K562 (cell line): ENCODE data around the gene PRKCE. TPM values are rescaled to one million over a fixed set of nuclear protein-coding genes. Genes with fewer than 3 reads are reported as not detected.

Experiments
- CBX1 ChIP-seq: sonication (generic); IDR thresholded peaks from 2 replicates; pipeline ENCODE4 v1.6.1; 2016; ENCODE audit warnings: antibody characterized with exemption, low read depth, mild to moderate bottlenecking
- HNRNPH1 ChIP-seq: fragments of 200-400 bp; formaldehyde crosslinking; optimal IDR thresholded peaks from 2 replicates; pipeline ENCODE3; 2017; ENCODE audit warnings: low read depth, mild to moderate bottlenecking, low read length, moderate library complexity
- JUNB ChIP-seq: fragments of 450-650 bp; formaldehyde crosslinking; conservative IDR thresholded peaks from 2 replicates; pipeline ENCODE4 v1.4.0; 2020; ENCODE audit warnings: mild to moderate bottlenecking
- LARP7 ChIP-seq: fragments of 450-650 bp; IDR thresholded peaks from 2 replicates; pipeline ENCODE4 v1.6.1; 2016
- NONO ChIP-seq, 2 experiments: fragments of 200-400 bp in 1 of 2; fragments of 450-650 bp in 1 of 2; formaldehyde crosslinking in 1 of 2; IDR thresholded peaks; 2 replicates each; pipeline ENCODE4 v1.6.1; 2017; ENCODE audit warnings: low read depth in 2 of 2, mild to moderate bottlenecking in 2 of 2, moderate library complexity in 2 of 2, low read length in 1 of 2
- NRF1 ChIP-seq, 2 experiments: fragments of 450-650 bp; IDR thresholded peaks in 1 of 2; conservative IDR thresholded peaks in 1 of 2; 2 replicates each; pipeline ENCODE4 v1.6.1; 2014; ENCODE audit warnings: mild to moderate bottlenecking in 2 of 2
- RAD21 ChIP-seq, 2 experiments: fragments of 250-450 bp in 1 of 2; fragments of 450-650 bp in 1 of 2; sonication (Bioruptor Pico) in 1 of 2; formaldehyde crosslinking in 1 of 2; IDR thresholded peaks in 1 of 2; conservative IDR thresholded peaks in 1 of 2; 2 replicates each; pipeline versions ENCODE4 v1.4.0 to v1.8.0; 2020 to 2022; ENCODE audit warnings: mild to moderate bottlenecking in 2 of 2, moderate library complexity in 1 of 2
- SAFB ChIP-seq: fragments of 200-400 bp; formaldehyde crosslinking; IDR thresholded peaks from 2 replicates; pipeline ENCODE4 v1.6.1; 2017; ENCODE audit warnings: low read depth, low read length, borderline replicate concordance
- ZBTB7A ChIP-seq: IDR thresholded peaks from 2 replicates; pipeline ENCODE4 v1.6.1; 2011; ENCODE audit warnings: low read depth, mild to moderate bottlenecking, low read length, moderate library complexity, borderline replicate concordance; ENCODE audit not compliant: control insufficient read depth
- ZFP36 ChIP-seq: fragments of 150-350 bp; IDR thresholded peaks from 2 replicates; pipeline ENCODE4 v1.6.1; 2018; ENCODE audit warnings: low read length, low read depth; ENCODE audit not compliant: partially characterized antibody
- ZNF197 ChIP-seq: fragments of 200-800 bp; sonication (Bioruptor generic); IDR thresholded peaks from 2 replicates; pipeline ENCODE4 v1.6.1; 2016; ENCODE audit warnings: low read depth, missing genetic modification characterization, missing compliant biosample characterization
- polyA plus RNA-seq, 8 experiments: library from polyadenylated mRNA; depleted of rRNA in 4 of 8; stranded (reverse) in 5 of 8; unstranded in 3 of 8; fragments of >200 nt; fragmentation: Nextera tagmentation in 2 of 8; fragmentation: Illumina TruSeq in 1 of 8; extraction: Ambion mirVana in 2 of 8; extraction: Trizol in 1 of 8; gene quantifications; 2 replicates each; pipeline versions ENCODE4 v1.2.1 to v1.2.3, GENCODE V29; 2011 to 2014; ENCODE audit warnings: inconsistent platforms in 1 of 8, missing spikeins in 1 of 8
- total RNA-seq, 7 experiments: library from RNA; depleted of rRNA in 6 of 7; stranded (reverse); fragments of >200 nt in 6 of 7; fragmentation: Illumina TruSeq in 2 of 7; extraction: Trizol in 2 of 7; gene quantifications; 2 replicates each; pipeline versions ENCODE4 v1.2.1 to v1.2.3, GENCODE V29; 2011 to 2021; ENCODE audit warnings: low replicate concordance in 1 of 7
- TF ChIP-seq, protein P1 (sequence below): fragments of 450-650 bp; IDR thresholded peaks from 2 replicates; pipeline ENCODE4 v1.6.1; 2016; ENCODE audit warnings: borderline replicate concordance
- TF ChIP-seq, protein P2 (sequence below): fragments of 450-650 bp; conservative IDR thresholded peaks from 2 replicates; pipeline ENCODE4 v1.6.1; 2016; ENCODE audit warnings: missing genetic modification characterization, low read depth, mild to moderate bottlenecking, missing compliant biosample characterization, moderate library complexity
- TF ChIP-seq, protein P3 (sequence below), 3 experiments: fragments of 200-800 bp in 1 of 3; sonication (Bioruptor generic) in 1 of 3; sonication (generic) in 1 of 3; formaldehyde crosslinking in 1 of 3; IDR thresholded peaks; 2 replicates each; pipeline versions ENCODE4 v1.6.1 to v1.8.0; 2016 to 2022; ENCODE audit warnings: mild to moderate bottlenecking in 2 of 3, missing compliant biosample characterization in 2 of 3, missing genetic modification characterization in 2 of 3, missing genetic modification reagents in 1 of 3
- TF ChIP-seq, protein P4 (sequence below): fragments of 450-650 bp; IDR thresholded peaks from 2 replicates; pipeline ENCODE4 v1.6.1; 2016; ENCODE audit warnings: antibody characterized with exemption
- TF ChIP-seq, protein P5 (sequence below): fragments of 450-650 bp; formaldehyde crosslinking; IDR thresholded peaks from 2 replicates; pipeline ENCODE4 v1.4.0; 2022; ENCODE audit warnings: missing genetic modification characterization

Gene PRKCE
- total and polyA plus RNA-seq, 9 of the 15 experiments (the other 6 are each of a cell fraction or from before 2014, with no cell fraction given), result 0.06 to 1.0 (median 0.22) TPM; not detected in 1

DNA sequence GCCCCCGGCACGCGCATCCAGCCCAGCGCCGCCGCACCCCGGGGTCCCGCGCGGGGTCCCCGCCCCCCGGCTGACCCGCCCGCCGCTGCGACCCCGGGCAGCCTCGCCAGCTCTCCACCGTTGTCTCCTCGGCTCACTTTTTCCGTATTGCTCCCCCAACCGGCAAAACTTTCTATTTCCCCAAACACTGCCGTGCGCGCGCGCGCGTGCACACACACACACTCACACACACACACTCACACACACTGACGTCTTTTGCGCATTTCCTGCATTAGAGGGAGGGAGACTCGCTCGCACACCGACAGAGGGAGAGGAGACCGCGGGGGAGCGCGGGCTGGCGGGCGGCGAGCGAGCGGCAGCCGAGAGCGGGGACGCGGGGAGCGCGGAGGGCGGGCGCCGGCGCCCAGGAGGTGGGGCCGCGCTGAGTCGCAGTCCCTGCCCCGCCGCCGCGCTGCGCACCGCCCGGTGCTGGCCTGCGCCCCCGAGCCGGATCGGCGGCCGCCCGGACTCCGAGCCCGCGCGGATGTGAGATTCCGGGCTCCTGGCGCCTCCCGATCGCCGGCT lies 542 bp upstream of the PRKCE start (continued):
- TF ChIP-seq ZFP36 (peak; percentile 3), LARP7 (peak; percentile 42; the same call in 1 of the 2 replicates), ZNF197 (peak; percentile 83; the same call in 1 of the 2 replicates), SAFB (no peak), NONO (IDR thresholded peaks at IDR 0.05; ENCODE audit: low read depth in 2 of 2, low read length in 1 of 2) (peak in 1 of 2 experiments; percentile 74; a peak in 2 of 4 replicates), RAD21 (CRISPR knock-in tag; conservative IDR thresholded peaks at IDR 0.05 in 1 of 2, IDR thresholded peaks at IDR 0.05 in 1 of 2) (peak; percentile 41 to 45; a peak in 3 of 4 replicates), HNRNPH1 (no peak), NRF1 (conservative IDR thresholded peaks at IDR 0.05 in 1 of 2, IDR thresholded peaks at IDR 0.05 in 1 of 2) (peak; percentile 84 to 87), ZBTB7A (peak; percentile 76; the same call in 1 of the 2 replicates), CBX1 (0 out of 2 replicates have a peak, but pooled peaks have one; percentile 28), JUNB (CRISPR knock-in tag) (no peak)
- TF ChIP-seq, protein P1, sequence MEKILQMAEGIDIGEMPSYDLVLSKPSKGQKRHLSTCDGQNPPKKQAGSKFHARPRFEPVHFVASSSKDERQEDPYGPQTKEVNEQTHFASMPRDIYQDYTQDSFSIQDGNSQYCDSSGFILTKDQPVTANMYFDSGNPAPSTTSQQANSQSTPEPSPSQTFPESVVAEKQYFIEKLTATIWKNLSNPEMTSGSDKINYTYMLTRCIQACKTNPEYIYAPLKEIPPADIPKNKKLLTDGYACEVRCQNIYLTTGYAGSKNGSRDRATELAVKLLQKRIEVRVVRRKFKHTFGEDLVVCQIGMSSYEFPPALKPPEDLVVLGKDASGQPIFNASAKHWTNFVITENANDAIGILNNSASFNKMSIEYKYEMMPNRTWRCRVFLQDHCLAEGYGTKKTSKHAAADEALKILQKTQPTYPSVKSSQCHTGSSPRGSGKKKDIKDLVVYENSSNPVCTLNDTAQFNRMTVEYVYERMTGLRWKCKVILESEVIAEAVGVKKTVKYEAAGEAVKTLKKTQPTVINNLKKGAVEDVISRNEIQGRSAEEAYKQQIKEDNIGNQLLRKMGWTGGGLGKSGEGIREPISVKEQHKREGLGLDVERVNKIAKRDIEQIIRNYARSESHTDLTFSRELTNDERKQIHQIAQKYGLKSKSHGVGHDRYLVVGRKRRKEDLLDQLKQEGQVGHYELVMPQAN, result peak; percentile 34; the same call in 1 of the 2 replicates
- TF ChIP-seq, protein P2, sequence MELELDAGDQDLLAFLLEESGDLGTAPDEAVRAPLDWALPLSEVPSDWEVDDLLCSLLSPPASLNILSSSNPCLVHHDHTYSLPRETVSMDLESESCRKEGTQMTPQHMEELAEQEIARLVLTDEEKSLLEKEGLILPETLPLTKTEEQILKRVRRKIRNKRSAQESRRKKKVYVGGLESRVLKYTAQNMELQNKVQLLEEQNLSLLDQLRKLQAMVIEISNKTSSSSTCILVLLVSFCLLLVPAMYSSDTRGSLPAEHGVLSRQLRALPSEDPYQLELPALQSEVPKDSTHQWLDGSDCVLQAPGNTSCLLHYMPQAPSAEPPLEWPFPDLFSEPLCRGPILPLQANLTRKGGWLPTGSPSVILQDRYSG, result no peak
- TF ChIP-seq, protein P3, sequence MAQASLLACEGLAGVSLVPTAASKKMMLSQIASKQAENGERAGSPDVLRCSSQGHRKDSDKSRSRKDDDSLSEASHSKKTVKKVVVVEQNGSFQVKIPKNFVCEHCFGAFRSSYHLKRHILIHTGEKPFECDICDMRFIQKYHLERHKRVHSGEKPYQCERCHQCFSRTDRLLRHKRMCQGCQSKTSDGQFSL (CRISPR knock-in tag; IDR thresholded peaks at IDR 0.05), result peak; percentile 71; the same call in 1 of the 2 replicates
- TF ChIP-seq, protein P3 (tag; IDR thresholded peaks at IDR 0.05), result 0 out of 4 replicates have a peak, but pooled peaks of 1 of the 2 experiments have one; percentile 10
- TF ChIP-seq, protein P4, sequence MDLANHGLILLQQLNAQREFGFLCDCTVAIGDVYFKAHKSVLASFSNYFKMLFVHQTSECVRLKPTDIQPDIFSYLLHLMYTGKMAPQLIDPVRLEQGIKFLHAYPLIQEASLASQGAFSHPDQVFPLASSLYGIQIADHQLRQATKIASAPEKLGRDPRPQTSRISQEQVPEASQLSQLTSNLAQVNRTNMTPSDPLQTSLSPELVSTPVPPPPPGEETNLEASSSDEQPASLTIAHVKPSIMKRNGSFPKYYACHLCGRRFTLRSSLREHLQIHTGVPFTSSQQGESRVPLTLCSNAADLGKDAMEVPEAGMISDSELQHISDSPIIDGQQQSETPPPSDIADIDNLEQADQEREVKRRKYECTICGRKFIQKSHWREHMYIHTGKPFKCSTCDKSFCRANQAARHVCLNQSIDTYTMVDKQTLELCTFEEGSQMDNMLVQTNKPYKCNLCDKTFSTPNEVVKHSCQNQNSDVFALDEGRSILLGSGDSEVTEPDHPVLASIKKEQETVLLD, result peak; percentile 80
- TF ChIP-seq, protein P5, sequence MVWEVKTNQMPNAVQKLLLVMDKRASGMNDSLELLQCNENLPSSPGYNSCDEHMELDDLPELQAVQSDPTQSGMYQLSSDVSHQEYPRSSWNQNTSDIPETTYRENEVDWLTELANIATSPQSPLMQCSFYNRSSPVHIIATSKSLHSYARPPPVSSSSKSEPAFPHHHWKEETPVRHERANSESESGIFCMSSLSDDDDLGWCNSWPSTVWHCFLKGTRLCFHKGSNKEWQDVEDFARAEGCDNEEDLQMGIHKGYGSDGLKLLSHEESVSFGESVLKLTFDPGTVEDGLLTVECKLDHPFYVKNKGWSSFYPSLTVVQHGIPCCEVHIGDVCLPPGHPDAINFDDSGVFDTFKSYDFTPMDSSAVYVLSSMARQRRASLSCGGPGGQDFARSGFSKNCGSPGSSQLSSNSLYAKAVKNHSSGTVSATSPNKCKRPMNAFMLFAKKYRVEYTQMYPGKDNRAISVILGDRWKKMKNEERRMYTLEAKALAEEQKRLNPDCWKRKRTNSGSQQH (CRISPR knock-in tag), result peak; percentile 79; the same call in 1 of the 2 replicates
